Dermis blood vessel endothelial cell (primary cell): ENCODE results near the gene MAP4K4. TPM values are rescaled to one million over a fixed set of nuclear protein-coding genes. Genes with fewer than 3 reads are reported as not detected.

ENCODE experiments used
- DNase-seq: peaks from one replicate; pipeline ENCODE4 v3.0.0; 2010
- total RNA-seq: library from RNA; depleted of rRNA; stranded (reverse); fragments of >200 nt; gene quantifications from 2 replicates; pipeline ENCODE4 v1.2.3, GENCODE V29; 2014

The MAP4K4 gene
- total RNA-seq, 1 donor from 2014 or later, result 192 TPM

DNA sequence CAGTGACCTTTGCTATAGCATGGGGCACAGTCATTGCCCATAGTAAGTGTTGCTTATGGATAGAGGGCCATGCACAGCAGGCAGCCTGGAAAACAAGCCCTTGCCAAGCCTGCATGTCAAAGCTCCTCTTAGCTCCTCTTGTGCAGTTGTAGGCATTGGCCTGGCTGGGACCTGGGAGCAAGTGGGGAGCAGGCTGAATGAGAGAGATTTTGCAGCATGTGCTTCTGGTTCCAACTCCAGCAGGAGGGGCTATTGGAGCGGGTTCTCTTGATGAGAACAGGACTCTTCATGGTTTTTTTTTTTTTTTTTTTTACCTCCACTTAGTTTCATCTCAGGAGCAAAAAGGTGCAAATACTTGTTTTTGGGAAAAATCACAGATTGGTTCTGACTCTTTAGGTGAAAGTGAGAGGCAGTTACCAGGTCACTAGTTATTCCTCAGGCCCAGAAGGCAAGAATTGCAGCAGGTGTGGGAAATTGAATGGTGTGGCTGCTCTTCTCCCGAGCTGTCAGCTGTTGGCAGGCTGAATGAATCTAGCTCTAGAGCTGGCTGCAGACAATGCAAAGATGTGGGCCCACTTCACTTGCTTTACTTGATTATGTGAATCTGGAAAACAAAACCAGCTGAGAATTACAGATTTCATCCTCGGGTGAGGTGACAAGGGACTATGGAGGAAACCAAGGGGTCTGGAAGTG lies 95.9 kb downstream of the MAP4K4 start:
- DNase-seq, result peak; percentile 39

DNA sequence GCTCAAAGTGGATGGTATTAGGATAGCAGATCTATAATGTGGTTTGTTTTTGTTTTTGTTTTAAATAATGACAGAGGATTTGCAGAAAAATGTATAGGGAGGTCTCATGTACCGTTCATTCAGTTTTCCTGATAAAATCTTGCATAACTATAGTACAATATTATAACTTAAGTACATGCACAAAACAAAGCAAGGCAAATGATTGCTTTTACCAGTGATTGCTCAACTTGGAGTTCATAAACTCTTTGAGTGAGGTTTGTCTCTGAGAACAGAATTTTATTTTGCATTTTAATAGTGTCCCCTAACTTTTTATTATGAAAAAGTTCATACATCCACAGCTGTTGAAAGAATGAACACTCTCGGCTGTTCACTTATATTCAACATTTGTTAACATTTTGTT lies 96.6 kb downstream of the MAP4K4 start:
- no peak for DNase-seq

DNA sequence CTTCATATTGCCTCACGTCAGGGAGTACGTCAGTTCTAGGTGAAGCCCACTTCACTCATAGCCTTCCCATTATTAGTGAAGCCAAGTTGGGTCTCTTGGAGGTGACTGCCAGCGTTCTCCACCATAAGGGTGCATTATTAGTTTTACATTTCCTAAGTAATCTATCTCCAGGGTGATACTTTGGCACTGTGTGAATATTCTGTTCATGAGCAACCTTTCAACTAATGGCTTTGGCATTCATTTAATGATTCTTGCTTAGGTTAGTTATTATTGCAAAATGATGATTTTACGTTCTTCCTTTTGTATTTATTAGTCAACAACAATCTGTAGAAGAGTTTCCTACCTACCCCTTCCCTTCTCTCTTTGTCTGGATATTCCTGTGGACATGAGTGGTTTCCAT lies 97.5 kb downstream of the MAP4K4 start:
- DNase-seq, result no peak

DNA sequence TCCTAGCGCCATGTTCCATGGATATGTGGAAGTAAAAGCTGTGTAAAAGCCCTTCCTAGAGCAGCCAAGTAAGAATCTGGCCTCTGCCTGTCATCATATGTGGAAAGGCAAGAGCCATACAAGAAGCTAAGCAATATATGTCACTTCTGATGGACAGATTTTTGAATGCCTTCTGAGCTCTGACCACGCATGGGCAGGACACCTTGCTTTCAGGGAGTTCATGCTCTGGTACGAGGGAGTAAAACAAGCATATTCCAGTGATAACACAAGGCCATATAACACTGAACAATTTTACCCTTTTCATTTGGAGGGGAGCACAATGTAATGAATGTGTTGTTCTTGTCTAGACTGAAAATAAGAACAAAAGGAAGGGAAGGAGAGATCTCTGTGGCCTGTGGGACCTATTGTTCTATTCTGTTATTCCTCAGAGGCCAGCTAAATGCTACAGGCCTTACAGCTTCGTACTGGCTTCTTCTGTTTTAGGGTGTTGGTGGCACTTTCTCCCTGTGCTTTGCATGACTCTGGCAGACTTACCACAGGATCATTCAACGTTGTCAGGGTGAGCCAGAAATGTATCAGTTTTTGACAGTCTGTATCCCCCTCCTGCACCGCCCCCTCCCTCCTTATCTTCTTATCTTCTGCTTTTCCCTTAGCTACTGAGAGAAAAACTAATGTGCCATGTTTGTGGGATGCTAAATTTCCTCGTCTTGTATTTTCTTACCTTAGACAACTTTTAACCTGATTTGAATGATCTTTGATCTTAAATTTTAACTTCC lies 99.5 kb downstream of the MAP4K4 start:
- no peak for DNase-seq

DNA sequence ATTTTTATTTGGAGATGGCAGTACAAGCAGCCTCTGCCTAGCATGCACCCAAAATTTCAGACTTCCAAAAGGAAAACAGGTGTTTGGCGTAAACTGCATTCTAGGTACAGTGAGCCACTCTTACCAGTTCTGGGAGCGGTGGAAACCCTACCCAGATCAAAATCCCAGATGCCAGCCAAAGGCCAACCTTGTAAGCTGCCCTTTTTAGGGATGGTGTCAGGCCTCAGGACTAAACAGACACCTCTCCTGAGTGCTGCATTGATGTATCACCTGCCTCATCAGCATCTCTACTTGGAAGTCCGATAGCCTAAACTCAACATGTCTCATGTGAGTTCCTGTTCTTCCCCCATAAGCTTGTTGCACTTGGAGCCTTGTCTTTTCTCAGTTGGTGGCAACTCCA lies 104.0 kb downstream of the MAP4K4 start:
- DNase-seq, result no peak

DNA sequence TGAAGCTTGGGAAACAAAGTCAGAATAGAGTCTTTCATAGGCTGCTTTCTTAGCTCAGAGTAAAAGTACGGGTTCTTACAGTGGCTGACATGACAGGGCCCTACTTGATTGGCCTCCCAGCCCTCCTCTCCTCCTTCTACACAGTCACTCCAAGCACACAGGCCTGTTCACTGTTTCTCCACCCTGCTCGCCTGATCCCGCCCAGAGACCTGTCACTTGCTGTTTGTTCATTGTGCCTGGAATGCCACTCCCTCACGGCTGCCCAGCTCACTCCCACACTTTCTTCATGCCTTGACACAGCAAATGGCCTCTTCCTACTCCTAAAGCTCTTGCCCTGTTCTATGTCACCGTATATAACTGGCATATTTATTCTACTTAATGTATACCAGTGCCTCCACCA lies 104.8 kb downstream of the MAP4K4 start:
- no peak for DNase-seq

DNA sequence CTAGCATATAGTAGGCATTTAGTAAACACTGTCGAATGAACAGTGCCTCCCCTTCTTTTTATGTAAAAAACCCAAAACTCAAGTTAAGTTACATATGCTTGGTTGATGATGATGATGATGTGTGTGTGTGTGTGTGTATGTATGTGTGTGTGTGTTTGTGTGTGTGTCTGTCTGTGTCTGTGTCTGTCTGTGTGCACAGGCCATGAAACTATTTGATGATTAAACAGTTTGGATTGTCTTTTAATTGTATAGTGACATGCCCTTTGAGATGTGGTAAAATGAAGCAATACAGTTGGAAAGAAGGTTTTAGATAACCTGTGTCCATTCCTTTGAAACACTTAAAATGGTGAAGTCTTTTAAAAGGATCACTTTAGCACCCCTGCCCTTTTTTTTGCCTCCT lies 105.6 kb downstream of the MAP4K4 start:
- DNase-seq, result no peak

DNA sequence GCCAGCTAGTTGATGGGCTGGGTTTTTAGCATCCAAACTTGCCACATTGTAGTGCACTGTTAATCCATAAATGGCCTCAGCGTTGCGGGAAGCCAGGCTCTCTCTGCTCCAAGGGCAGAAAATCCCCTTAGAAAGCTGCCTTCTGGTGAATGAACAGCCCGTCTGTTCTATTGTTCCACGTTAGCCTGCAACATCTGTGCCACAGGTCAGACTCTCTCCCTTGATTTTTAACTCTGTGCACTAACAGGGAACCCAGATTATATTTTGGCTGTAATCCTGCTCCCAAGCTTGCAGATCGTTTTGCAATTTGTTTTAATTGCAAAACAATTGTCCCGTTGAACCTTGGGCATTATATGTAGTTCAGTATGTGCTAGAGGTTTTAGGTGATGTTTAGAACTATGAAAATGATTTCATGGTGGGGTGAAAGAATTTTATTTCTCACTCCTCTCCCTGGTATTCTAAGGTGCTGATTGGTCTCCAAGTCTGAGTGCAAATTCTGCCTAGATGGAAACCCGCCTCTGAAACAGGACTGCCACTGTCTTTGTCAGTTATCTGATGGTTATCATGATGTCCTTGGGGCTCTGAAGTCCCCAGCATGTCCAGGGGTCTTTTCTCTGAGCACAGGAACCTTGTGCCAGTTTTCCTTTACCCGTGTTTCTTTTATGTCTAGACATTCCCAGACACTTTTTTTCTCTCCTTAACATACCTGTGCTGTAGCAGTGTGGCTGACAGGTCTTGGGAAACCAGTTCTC lies 106.6 kb downstream of the MAP4K4 start:
- no peak for DNase-seq

DNA sequence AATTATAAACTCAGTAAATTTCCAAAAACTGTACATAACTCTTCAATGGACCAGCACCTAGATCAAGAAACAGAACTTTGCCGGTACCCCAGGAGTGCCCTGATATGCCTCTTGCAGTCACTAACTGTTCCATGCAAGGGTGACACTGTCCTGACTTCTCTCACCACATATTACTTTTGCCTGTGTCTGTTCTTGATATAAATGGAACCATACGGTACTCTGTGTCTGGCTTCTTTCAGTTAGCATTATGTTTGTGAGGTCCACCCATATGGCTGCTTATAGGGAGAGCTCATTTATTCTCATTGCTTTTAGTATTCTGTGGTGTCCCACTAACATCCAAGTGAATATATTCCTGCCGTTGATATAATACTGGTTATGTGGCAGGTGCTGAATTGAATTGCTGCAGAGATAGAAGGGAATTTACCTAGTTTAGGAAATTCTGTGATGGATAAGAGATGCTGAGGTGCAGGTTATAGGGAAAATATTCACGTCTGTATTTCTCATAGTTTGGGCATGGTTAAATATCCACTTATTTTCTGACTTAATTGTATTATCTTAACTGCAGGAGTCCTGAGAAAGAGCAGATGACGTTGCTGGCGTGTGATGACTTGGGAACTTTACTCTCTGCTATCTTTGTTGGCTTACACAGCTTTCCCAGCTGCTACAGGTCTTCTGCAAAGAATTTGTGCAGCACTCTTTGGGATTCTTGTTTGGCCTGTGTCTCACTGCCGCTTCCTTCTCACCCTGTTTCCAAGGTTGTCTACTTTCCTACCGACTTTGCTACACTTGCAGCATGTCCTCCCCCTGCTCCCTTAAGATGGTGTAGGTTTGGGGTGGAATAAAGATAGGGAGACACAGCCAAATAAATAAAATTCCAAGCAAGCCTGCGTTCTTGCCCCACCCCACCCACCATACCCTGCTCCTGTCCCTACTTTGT lies 107.9 kb downstream of the MAP4K4 start:
- peak; percentile 40 for DNase-seq

DNA sequence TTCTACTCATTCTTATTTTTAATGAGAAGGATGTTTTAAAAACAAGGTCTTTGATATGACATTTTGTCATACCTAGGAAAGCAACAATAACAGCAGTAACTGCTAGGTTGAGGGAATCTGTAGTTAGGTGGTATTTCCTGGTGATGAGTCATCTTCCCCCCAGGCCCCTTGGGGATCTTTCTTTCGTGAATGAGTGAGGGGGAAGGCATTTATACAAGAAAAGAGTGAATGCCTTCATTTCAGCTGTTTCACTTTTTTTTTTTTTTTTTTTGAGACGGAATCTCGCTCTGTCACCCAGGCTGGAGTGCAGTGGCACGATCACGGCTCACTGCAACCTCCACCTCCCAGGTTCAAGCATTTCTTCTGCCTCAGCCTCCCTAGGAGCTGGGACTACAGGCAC lies 108.6 kb downstream of the MAP4K4 start:
- peak; percentile 87 for DNase-seq

DNA sequence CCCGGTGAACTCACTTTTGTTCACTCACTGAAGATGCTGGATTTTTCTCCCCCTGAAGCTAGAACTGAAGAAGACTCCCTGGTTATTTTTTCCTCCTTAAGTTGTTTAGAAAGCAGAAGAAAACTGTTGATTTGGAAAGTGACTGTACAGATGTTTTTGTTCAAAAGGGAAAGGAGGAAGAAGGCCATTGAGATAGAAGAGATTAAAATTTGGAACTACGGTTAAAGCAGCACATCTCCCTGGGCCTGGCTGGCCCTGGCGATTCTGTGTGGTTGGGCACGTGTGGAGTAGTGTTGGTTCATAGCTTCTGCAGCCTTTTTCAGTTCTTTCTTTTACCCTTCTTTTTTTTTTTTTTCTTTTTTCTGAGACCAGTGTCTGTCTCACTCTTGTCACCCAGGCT lies 109.2 kb downstream of the MAP4K4 start:
- DNase-seq, result no peak

DNA sequence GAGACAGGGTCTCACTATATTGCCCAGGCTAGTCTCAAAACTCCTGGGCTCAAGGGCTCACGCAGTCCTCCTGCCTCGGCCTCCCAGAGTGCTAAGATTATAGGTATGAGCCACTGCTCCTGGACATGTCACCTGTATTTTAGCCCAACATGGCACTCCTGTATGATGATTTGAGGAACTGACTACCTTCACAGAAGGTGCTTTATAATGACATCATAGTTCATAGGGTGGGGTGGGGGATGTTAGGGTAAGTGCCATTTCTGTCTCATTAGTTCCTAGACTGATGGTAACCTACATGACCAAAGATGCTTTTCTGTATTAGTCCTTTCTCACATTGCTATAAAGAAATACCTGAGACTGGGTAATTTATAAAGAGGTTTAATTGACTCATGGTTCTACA lies 109.7 kb downstream of the MAP4K4 start:
- DNase-seq, result no peak

DNA sequence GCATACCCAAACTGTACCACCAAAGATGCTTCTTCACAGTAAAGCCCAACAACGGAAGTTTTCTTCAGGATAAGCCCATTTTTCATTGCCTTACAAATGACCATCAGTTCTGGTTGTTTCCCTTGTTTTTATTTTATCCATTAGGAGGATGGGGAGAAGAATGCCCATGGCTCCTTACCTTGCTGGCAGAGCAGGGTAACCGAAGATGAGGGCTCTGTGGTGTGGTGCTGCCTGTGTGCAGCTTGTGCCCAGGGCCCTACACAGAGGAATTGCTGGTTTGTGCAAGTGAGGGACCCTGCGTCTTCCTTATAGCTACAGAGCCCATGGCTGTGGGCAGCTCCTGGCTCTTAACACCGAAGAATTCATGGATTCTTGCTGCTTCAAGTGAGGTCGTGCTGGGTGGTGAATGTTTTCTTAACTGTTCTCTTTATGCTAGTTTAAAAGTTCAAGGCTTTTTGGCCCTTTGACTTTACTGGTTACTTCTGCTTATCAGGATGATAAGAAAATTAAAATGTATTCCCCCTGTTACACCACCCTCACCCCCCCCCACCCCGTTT lies 110.6 kb downstream of the MAP4K4 start:
- no peak for DNase-seq

DNA sequence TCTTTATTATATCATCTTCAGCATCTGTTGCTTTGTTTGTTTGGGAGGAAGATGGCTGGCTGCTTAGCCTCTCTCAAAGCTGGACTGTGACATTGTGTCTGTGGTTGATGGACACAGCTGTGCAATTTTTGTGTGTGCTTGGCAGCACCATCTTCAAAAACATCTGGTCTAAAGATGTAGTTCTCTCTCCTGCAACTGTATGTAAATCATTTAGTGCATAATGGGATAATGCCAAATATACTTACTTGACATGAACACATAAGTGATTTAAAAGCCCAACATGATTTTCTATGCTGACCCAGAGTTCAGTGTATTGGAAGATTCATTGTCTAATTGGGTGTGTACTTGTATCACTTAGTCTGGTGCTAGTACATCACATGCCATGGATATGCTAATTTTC lies 112.2 kb downstream of the MAP4K4 start:
- no peak for DNase-seq

DNA sequence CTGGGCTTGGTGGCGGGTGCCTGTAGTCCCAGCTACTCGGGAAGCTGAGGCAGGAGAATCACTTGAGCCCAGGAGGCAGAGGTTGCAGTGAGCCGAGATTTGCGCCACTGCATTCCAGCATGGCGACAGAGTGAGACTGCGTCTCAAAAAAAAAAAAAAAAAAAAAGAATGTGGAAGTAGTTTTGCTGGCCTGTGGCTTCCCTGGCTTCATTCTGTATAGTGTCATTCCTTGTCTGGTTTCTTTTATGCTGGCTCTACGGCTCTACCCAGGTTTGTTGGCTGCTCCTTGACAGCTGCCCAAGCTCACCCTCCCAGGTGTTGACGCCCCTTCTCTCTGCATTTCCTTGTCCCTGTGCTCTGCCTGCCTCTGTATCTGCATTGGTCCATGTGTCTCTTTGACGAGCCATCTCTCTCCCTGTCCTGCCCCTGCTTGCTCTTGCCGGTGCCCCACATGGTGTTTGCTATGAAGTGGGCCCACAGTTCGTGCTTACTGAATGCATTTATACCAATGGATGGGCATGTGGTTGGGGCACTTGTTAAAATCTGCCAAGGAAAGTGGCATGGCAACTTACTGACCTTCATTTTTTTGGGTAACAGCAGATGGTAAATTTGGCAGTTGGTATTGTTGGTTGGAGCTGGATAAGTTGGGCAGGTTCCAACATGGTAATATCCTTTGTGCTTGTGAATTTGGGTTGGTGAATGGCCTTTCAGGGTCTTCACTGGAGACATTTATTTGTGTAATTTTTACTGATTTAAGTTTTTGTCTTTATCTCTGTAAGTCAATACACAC lies 113.9 kb downstream of the MAP4K4 start:
- no peak for DNase-seq

DNA sequence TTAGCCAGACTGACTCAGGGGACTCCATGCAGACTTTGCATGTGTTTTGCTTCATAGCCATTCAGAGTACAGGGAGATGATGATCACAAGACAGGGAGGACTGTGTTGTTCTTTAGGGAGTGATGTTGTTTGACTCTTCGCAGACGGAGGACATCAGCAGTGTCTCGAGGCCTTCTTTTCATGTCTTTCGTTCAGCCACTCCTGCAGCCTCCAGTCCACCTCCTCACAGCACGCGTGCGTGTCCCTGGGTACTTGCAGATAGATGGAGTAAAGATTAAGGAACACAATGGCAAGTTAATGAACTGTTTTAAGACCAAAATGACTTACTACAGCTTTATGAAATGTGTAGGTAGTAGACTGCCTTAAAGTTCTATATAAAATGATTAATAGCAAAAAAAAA lies 114.7 kb downstream of the MAP4K4 start:
- DNase-seq, result no peak

DNA sequence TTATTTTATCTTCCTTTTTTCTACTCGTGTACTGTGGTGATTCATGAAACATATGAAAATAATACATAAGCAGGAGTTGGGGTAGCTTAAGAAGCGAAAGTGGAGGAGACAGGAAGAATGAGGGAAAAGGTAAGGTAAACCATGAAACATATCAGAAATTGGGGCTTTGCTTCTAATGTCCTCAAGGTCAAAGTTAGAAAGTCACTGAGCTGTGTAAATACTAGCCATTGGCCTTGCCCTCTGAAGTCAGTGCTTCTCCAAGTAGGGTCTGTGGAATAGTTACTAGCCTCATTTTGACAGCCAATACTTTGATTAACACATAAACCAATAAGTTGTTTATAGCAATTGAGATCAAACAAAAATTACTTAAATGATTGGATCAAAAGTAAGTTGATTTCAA lies 117.2 kb downstream of the MAP4K4 start:
- no peak for DNase-seq

DNA sequence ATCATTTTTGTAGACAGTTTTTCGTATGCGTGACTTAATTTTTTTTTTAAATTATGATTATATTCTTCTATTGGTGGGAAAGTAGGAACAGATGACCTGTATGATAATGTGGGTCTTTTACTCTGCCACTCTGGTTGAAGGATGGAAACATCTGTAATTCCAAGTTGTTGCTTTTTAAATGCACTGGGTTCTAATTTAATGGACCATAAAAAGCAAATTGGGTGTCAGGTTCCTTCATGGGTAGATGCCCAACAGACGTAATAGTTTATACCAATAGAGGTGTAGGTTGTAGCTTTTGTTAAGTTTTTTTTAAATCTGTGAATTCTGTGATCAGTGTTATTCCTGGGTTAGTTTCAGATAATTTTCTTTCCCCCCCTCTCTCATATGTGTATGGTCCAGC lies 117.6 kb downstream of the MAP4K4 start:
- no peak for DNase-seq

DNA sequence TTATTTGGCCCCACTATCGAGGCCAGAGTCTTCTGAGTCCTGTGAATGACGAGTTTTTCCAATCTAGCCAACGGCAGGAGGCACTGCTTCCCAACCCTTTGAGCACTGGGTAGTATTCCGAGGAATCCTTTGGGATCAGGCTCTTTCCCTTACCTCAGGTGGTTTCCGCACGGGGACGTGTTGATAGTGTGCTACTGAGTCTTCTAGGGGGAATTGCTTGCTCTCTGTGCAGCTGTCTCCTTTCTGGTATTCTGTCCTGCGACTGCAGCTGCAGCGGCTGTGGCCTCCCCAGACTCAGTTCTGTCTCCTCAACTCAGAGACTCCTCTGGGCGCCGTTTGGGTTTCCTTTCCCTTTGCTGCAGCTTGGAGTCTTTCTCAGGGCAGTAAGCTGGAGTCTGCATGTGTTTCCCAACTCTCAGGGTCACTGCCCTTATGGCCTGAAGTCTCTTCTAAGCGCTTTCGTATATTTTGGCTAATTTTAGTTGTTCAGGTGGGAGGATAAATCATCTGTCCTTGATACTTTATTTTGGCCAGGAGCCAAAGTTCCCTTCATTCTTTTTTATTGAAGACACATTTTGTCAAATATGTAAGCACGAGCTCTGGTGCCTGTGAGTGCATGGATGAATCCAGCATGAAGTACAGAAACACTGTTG lies 118.4 kb downstream of the MAP4K4 start:
- no peak for DNase-seq

DNA sequence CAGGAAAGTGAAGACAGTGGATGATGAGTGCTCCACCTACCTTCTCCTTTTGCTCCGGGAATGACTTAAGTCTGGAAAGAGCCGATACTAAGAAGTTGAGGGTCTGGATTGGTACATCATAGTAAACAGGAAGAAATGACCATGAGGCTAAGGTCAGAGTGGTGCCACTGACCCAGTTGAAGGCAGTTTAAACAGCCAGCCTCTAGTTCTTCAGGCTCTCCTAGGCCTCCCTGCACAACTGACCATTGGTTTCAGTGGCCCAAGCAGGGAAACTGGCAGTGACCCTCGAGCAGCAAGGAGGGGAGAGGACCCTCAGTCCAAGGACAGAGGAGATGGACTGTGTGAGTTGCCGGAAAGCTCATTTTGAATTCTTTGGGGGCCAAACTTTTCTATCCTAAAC lies 119.1 kb downstream of the MAP4K4 start:
- no peak for DNase-seq

DNA sequence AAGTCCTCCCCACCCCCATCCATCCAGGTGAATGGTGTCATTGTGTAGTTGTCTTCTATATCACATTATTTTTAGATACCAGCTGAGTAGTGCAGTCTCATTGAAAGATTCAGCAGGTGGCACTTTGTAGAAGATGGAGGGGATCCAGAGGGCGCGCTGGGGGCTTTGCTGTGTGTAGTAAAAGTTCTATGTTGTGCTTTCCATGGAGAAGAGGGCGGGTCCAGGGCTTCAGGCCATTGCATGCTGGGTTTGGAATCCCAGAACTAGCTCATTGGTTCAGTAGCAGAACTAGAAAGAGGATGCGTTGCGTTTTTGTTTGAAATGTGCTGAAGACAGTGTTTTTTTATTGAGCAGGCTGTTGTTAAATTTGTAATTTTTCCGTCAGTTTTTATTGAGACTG lies 120.0 kb downstream of the MAP4K4 start:
- no peak for DNase-seq
